Measurements from ENCODE around the gene DCAF12L1. TPM values are rescaled to one million over a fixed set of nuclear protein-coding genes. Genes with fewer than 3 reads are reported as not detected.

The DCAF12L1 gene
- polyA plus RNA-seq (ENCODE audit: insufficient read length in 4 of 4), result 10 to 100 TPM in 1 of 4 donors, 1 to 10 TPM in 3; 6.3 to 11.2 (median 9.8) TPM

GRCh38 chrX:126552313-126553022, at the start of gene DCAF12L1:
TSS of gene DCAF12L1 (minus strand) at chrX:126552814. CDS start at chrX:126552608, 206 bp downstream.
- DNase-seq (ENCODE audit: low read depth in 4 of 4, low spot score in 3 of 4), result no peak

GRCh38 chrX:126580877-126581276, 28.3 kb upstream of the DCAF12L1 start:
- DNase-seq (ENCODE audit: low read depth in 4 of 4, low spot score in 3 of 4), result no peak

GRCh38 chrX:126575911-126576310, 23.3 kb upstream of the DCAF12L1 start:
- no peak for DNase-seq (ENCODE audit: low read depth in 4 of 4, low spot score in 3 of 4)

GRCh38 chrX:126557151-126557550, 4.5 kb upstream of the DCAF12L1 start:
- no peak for DNase-seq (ENCODE audit: low read depth in 4 of 4, low spot score in 3 of 4)

- no peak for DNase-seq (ENCODE audit: low read depth in 4 of 4, low spot score in 3 of 4)
Observed at GRCh38 chrX:126551725-126552312, 795 bp downstream of the DCAF12L1 start.

- no peak for DNase-seq (ENCODE audit: low read depth in 4 of 4, low spot score in 3 of 4)
Observed at GRCh38 chrX:126551306-126551705, 1.3 kb downstream of the DCAF12L1 start.

- no peak for DNase-seq (ENCODE audit: low read depth in 4 of 4, low spot score in 3 of 4)
Observed at GRCh38 chrX:126550816-126551215, 1.8 kb downstream of the DCAF12L1 start.

- no peak for DNase-seq (ENCODE audit: low read depth in 4 of 4, low spot score in 3 of 4)
Observed at GRCh38 chrX:126509923-126510322, 42.7 kb downstream of the DCAF12L1 start.
